MM.1S (cell line): Measurements from ENCODE around the gene ZDHHC22.

ENCODE experiments used
- DNase-seq: peaks from one replicate; pipeline ENCODE4 v3.0.0-alpha.2; 2015
- H2AFZ ChIP-seq: fragments of 300-600 bp; sonication (generic); 2 replicates; pipeline ENCODE4 v1.6.0; 2016; ENCODE audit warnings: antibody characterized with exemption, low read length
- H3F3A ChIP-seq: fragments of 300-600 bp; sonication (generic); 2 replicates; pipeline ENCODE4 v1.6.1; 2016; ENCODE audit warnings: mild to moderate bottlenecking, antibody characterized with exemption, low read length, moderate library complexity, mixed read lengths; ENCODE audit not compliant: insufficient read depth
- H3K27ac ChIP-seq: fragments of 300-600 bp; sonication (generic); 2 replicates; pipeline ENCODE4 v1.5.1; 2016; ENCODE audit warnings: mild to moderate bottlenecking, low read length
- H3K27me3 ChIP-seq: fragments of 300-600 bp; sonication (generic); replicated peaks from 2 replicates; pipeline ENCODE4 v1.6.0; 2016; ENCODE audit warnings: low read length; ENCODE audit not compliant: insufficient read depth
- H3K36me3 ChIP-seq: fragments of 300-600 bp; sonication (generic); replicated peaks from 2 replicates; pipeline ENCODE4 v1.6.1; 2016; ENCODE audit warnings: mild to moderate bottlenecking, low read length, mixed read lengths; ENCODE audit not compliant: insufficient read depth
- H3K4me1 ChIP-seq: fragments of 300-600 bp; sonication (generic); 2 replicates; pipeline ENCODE4 v1.6.1; 2016; ENCODE audit warnings: low read length, mixed read lengths
- H3K4me2 ChIP-seq: fragments of 300-600 bp; sonication (generic); 2 replicates; pipeline ENCODE4 v1.6.0; 2016; ENCODE audit warnings: low read depth, low read length
- H3K4me3 ChIP-seq: fragments of 300-600 bp; sonication (generic); 2 replicates; pipeline ENCODE4 v1.5.1; 2016; ENCODE audit warnings: low read length, mixed read lengths
- H3K79me2 ChIP-seq: fragments of 300-600 bp; sonication (generic); 2 replicates; pipeline ENCODE4 v1.6.1; 2016; ENCODE audit warnings: mixed run types, low read length, mixed read lengths
- H3K9ac ChIP-seq: fragments of 300-600 bp; sonication (generic); 2 replicates; pipeline ENCODE4 v1.6.1; 2016; ENCODE audit warnings: low read length, mixed read lengths
- H3K9me2 ChIP-seq: fragments of 300-600 bp; sonication (generic); replicated peaks from 2 replicates; pipeline ENCODE4 v1.6.1; 2016; ENCODE audit warnings: mild to moderate bottlenecking, low read length, mixed read lengths; ENCODE audit not compliant: insufficient read depth
- H3K9me3 ChIP-seq: fragments of 300-600 bp; sonication (generic); replicated peaks from 2 replicates; pipeline ENCODE4 v1.6.1; 2016; ENCODE audit warnings: mild to moderate bottlenecking, low read length, mixed read lengths; ENCODE audit not compliant: insufficient read depth
- H4K20me1 ChIP-seq: fragments of 300-600 bp; sonication (generic); 2 replicates; pipeline ENCODE4 v1.6.1; 2016; ENCODE audit warnings: mild to moderate bottlenecking, low read length, moderate library complexity, mixed read lengths; ENCODE audit not compliant: insufficient read depth
- CTCF ChIP-seq: fragments of 300-600 bp; sonication (generic); IDR thresholded peaks from 2 replicates; pipeline ENCODE4 v1.5.1; 2016; ENCODE audit warnings: antibody characterized with exemption, low read length, mixed read lengths
- EZH2 ChIP-seq: fragments of 300-600 bp; sonication (generic); optimal IDR thresholded peaks from 2 replicates; pipeline ENCODE3; 2017; ENCODE audit warnings: low read depth, mild to moderate bottlenecking, antibody characterized with exemption, low read length, mixed read lengths
- EZH2phosphoT487 ChIP-seq: fragments of 300-600 bp; sonication (generic); IDR thresholded peaks from 2 replicates; pipeline ENCODE4 v1.6.1; 2018; ENCODE audit warnings: antibody characterized with exemption, low read length

The ZDHHC22 gene

GRCh38 chr14:77158882-77159255 is 17.3 kb upstream of the ZDHHC22 start:
- Histone ChIP-seq H3K4me3 (no peak overlapping the region), H3K4me1 (no peaks in the 10 kb centered on the region), H3K27ac (no peak overlapping the region), H3K9me2 (no peaks in the 10 kb centered on the region), H3K79me2 (no peaks in the 10 kb centered on the region), H3K36me3 (no peaks in the 10 kb centered on the region), H2AFZ (no peak overlapping the region), H3K9me3 (no peaks in the 10 kb centered on the region), H3K4me2 (no peak overlapping the region), H4K20me1 (no peaks in the 10 kb centered on the region), H3F3A (no peaks in the 10 kb centered on the region), H3K9ac (no peak overlapping the region), H3K27me3 (no peaks in the 10 kb centered on the region)
- TF ChIP-seq EZH2phosphoT487 (no peak), EZH2 (no peak), CTCF (no peak)
- no peak for DNase-seq

- H3K4me2 ChIP-seq, result no peak overlapping the region
- no peaks in the 10 kb centered on the region for H3K9me2 ChIP-seq
- no peak for DNase-seq
- no peak for TF ChIP-seq CTCF
- TF ChIP-seq EZH2, result no peak
- TF ChIP-seq EZH2phosphoT487, result no peak
- no peak overlapping the region for H2AFZ ChIP-seq
- H3K4me3 ChIP-seq, result no peak overlapping the region
- no peaks in the 10 kb centered on the region for H3K4me1 ChIP-seq
- no peaks in the 10 kb centered on the region for H3K79me2 ChIP-seq
- no peaks in the 10 kb centered on the region for H4K20me1 ChIP-seq
- H3K9me3 ChIP-seq, result no peaks in the 10 kb centered on the region
- no peaks in the 10 kb centered on the region for H3K27me3 ChIP-seq
- no peak overlapping the region for H3K9ac ChIP-seq
- no peaks in the 10 kb centered on the region for H3F3A ChIP-seq
- H3K27ac ChIP-seq, result no peak overlapping the region
- H3K36me3 ChIP-seq, result no peaks in the 10 kb centered on the region
Measured at GRCh38 chr14:77158175-77158881, 16.7 kb upstream of the ZDHHC22 start.

- H4K20me1 ChIP-seq, result no peaks in the 10 kb centered on the region
- no peaks in the 10 kb centered on the region for H3K27me3 ChIP-seq
- no peaks in the 10 kb centered on the region for H3F3A ChIP-seq
- H3K9me3 ChIP-seq, result no peaks in the 10 kb centered on the region
- H2AFZ ChIP-seq, result no peak overlapping the region
- H3K36me3 ChIP-seq, result no peaks in the 10 kb centered on the region
- DNase-seq, result no peak
- no peak overlapping the region for H3K9ac ChIP-seq
- no peak overlapping the region for H3K4me2 ChIP-seq
- no peaks in the 10 kb centered on the region for H3K79me2 ChIP-seq
- no peak overlapping the region for H3K4me3 ChIP-seq
- no peak overlapping the region for H3K27ac ChIP-seq
- no peak for TF ChIP-seq EZH2phosphoT487
- no peak for TF ChIP-seq CTCF
- TF ChIP-seq EZH2, result no peak
- H3K9me2 ChIP-seq, result no peaks in the 10 kb centered on the region
- no peaks in the 10 kb centered on the region for H3K4me1 ChIP-seq
Measured at GRCh38 chr14:77157740-77158139, 16.1 kb upstream of the ZDHHC22 start.
